Bone marrow (tissue), 2 donors: ENCODE results near the gene RBBP6.
A peak's percentile ranks its signal among the peaks of the same experiment; 100 is the strongest.
"Not testable (repeated sequence)": the region's sequence is repeated elsewhere in the genome, so short reads cannot be mapped to it uniquely, and the experiment has no call there.

Experiments
- DNase-seq, 2 donors: peaks; one replicate each; lab custom pipeline; 2025; lab: John Stamatoyannopoulos, UW

RBBP6 gene, protein sequence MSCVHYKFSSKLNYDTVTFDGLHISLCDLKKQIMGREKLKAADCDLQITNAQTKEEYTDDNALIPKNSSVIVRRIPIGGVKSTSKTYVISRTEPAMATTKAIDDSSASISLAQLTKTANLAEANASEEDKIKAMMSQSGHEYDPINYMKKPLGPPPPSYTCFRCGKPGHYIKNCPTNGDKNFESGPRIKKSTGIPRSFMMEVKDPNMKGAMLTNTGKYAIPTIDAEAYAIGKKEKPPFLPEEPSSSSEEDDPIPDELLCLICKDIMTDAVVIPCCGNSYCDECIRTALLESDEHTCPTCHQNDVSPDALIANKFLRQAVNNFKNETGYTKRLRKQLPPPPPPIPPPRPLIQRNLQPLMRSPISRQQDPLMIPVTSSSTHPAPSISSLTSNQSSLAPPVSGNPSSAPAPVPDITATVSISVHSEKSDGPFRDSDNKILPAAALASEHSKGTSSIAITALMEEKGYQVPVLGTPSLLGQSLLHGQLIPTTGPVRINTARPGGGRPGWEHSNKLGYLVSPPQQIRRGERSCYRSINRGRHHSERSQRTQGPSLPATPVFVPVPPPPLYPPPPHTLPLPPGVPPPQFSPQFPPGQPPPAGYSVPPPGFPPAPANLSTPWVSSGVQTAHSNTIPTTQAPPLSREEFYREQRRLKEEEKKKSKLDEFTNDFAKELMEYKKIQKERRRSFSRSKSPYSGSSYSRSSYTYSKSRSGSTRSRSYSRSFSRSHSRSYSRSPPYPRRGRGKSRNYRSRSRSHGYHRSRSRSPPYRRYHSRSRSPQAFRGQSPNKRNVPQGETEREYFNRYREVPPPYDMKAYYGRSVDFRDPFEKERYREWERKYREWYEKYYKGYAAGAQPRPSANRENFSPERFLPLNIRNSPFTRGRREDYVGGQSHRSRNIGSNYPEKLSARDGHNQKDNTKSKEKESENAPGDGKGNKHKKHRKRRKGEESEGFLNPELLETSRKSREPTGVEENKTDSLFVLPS (N-terminal part only)

DNA sequence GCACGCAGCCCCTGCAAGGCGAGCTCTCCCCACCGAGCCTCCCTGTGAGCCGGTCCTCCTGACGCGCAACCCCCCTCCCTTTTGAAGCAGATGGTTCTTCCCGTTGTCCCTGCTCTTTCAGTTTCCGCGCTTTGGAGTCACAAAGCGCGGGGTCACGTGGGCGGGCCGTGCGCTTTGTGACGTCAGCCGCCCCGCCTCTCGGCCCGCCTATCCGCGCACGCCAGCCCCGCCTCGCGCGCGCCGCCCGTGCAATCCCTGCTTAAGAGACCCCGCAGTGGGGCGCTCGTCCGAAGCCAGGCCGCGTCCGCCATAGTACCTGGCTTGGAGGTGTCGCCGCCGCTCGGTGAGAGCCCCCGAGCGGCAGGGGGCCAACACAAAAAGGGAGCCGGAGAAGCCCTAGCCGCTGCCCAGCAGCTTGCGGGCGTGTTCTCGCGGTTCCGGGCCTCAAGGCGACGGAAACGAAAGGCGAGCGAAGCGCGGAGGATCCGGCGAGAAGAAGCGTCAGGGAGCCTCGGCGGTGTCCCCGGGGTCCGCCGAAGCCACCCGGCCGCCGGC is at the start of gene RBBP6:
Gene RBBP6, plus strand, starts transcription at position 272 of the 555 bp plus-strand sequence. CDS start 1,061 bp downstream, outside the sequence.
- peak; percentile 84 to 91 for DNase-seq

DNA sequence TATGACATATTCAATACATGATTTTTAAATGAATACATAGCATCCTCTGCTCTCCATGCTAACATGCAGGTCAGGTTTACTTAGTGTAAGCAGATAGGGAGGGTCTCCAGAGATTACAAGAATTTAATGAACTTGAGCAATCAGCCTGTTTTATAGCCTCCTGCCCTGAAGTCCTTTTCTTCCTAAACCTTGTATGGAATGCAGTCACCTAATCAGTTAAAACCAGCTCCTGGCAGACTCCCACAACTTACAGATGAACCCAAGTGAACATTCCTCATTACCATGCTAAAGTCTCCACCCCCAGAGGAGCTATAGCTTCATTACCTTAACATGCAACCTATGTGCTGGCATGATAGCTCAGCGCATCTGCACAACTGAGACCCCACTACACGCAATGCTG is 48.5 kb upstream of the RBBP6 start:
- no peak for DNase-seq

- DNase-seq: no peak
Observed at GRCh38 chr16:24491731-24492130, 47.6 kb upstream of the RBBP6 start.

- no peak for DNase-seq
Observed at GRCh38 chr16:24493821-24494220, 45.5 kb upstream of the RBBP6 start.

- DNase-seq: not testable (repeated sequence)
Observed at GRCh38 chr16:24495207-24495606, 44.2 kb upstream of the RBBP6 start.

- no peak for DNase-seq
Observed at GRCh38 chr16:24497440-24497839, 41.9 kb upstream of the RBBP6 start.

DNA sequence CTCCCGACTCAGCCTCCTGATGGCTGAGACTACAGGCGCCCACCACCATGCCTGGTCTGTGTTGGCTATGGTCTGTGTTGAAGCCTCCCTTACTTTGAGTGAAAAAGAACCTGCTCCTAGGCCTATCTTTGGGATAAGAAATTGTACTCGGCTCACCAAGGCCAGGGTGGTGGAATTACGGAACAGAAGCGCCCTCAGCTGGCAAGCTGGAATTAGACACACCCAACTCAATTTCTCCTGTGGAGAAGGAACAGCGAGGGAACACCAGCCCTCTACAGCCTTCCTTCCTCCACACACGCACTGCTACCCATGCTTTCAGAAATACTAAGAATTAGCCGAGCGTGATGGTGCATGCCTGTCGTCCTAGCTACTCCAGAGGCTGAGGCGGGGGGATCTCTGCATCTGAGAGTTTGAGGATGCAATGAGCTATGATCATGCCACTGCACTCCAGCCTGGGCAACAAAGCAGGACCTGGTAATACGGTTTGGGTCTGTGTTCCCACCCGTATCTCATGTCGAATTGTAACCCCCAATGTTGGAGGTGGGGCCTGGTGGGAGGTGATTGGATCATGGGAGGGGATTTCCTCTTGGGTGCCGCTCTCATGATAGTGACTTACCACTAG is 40.1 kb upstream of the RBBP6 start:
- DNase-seq: no peak

DNA sequence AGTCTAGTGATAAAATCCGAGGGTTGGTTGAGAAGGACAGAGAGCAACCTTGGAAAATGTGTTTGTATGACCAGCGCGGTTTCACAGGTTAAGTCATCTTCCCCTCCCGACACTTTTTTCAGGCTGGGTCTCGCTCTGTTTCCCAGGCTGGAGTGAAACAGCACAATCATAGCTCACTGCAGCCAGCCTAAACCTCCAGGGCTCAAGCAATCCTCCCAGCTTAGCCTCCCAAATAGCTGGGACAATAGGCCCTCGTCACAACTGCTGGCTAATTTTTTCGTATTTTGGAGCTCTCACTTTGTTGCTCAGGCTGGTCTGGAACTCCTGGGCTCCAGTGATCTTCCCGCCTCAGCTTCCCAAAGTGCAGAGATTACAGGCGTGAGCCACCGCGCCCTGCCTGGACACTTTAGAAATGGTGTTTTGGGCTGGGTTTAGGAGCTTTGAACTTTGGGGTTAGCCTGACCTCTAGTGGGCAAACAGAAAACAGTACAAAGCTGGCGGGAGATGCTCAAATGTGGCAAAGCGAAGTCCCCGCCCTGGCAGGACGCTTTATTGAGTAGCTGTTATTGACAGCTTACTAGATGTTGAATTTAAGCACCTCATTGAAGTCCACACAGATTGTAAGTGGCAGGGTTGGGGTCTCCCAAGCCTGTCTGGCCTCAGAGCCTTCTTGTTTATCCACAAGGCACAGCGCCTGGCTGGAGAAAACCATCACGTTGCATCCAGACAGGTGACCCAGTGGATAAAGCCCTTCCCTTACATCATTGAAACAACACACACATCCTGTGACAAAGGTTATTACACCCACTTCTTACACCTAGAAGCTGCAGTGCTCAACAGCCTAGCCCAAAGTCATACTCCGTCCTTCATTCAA is 34.7 kb upstream of the RBBP6 start:
- DNase-seq: peak; percentile 18 to 49

GRCh38 chr16:24505959-24506358 is 33.4 kb upstream of the RBBP6 start:
- no peak for DNase-seq

DNA sequence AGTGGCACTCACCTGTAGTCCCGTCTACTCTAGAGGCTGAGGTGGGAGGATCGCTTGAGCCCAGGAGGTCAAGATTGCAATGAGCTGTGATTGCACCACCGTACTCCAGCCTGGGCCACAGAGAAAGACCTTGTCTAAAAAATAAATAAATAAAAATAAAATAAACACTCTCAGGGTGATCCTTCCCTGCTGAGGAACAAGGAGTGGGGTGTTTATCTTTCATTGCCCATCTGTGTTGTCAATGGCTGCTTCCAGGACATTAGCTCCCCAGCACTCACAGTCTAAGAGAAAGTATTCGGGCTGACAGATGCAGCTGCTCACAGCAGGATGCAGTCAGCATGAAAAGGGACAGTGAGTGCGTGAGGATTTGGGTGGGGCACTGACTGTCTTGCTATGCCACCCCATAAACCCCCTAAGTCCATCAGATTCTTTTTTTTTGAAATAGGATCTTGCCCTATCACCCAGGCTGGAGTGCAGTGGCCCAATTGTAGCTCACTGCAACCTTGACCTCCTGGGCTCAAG is 31.3 kb upstream of the RBBP6 start:
- no peak for DNase-seq

DNA sequence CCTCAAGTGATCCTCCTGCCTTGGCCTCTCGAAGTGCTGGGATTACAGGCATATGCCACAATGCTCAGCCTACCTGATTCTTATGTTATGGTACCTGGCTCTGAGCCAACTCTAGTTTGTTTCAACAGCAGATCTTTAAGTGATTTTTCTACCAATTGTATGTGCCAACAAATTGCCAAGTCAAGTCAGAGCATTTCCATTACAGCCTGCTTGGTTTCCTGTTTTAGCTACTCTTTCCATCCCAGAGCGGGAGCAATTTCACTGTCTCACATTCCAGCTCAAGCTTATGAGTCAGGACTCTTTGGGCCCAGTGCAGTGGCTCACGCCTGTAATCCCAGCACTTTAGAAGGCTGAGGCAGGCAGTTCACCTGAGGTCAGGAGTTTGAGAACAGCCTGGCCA is 30.8 kb upstream of the RBBP6 start:
- DNase-seq: no peak

DNA sequence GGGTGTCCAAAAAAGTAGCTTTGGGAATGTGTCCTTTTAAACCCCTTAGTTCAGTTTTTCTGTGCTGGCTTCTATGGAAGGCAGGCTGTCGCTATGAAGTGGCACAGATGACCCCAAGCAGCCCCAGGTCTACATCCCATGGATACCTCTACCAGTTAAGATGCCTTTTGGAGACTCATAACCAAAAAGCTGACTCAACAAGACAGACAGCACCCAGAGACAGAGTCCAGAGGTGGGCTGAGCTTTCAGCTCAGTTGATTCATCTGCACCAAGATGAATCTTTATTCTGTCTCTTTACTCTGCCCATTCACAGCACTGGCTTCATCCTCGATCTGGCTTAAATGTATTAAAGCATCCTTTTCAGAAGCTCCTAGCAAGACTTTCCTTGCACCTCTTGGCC is 29.8 kb upstream of the RBBP6 start:
- no peak for DNase-seq

GRCh38 chr16:24511174-24511573 is 28.2 kb upstream of the RBBP6 start:
- no peak for DNase-seq

DNA sequence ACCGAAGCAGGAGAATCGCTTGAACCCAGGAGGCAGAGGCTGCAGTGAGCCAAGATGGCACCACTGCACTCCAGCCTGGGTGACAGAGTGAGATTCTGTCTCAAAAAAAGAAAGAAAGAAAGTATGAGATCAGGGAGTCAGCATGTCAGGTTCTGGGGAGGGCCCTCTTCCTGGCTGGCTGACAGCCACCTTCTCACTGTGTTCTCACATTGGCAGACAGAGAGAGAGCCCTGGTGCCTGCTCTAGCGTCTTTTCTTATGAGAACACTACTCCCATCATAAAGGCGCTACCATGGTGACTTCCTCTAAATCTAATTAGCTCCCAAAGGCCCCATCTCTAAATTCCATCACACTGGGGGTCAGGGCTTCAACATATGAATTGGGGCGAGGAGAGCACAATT is 27.6 kb upstream of the RBBP6 start:
- no peak for DNase-seq

- DNase-seq: no peak
Observed at GRCh38 chr16:24514096-24514495, 25.3 kb upstream of the RBBP6 start.

GRCh38 chr16:24515186-24515585 is 24.2 kb upstream of the RBBP6 start:
- no peak for DNase-seq

DNA sequence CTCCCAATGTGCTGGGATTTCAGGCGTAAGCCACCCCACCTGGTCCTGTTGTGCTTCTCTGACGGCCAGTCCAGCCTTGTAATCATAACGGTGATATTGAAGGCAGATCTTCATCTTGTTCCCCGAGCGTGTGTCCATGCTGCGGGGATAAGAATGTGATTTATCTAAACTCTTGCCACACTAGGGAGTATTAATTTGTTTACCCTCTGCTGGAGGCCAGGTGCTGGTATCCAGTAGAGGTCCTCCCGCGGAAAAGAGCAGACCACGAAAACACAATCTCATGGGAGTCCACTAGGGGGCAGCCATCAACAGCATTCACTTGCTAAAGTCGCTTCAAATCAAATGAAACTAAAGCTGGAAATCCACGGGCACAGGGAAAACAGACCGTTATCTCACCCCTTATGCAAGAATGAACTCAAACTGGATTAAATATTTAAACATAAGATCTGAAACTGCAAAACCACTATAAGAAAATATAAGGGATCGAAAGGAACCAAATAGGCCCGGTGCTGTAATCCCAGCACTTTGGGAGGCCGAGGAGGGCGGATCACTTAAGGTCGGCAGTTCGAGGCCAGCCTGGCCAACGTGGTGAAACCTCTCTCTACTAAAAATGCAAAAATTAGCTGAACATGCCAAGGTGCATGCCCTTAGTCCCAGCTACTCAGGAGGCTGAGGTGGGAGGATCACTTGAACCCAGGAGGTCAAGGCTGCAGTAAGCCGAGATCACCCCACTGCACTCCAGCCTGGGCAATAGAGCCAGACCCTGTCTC is 22.3 kb upstream of the RBBP6 start:
- peak; percentile 31 to 82 for DNase-seq

- DNase-seq: no peak
Observed at GRCh38 chr16:24518498-24518897, 20.9 kb upstream of the RBBP6 start.

DNA sequence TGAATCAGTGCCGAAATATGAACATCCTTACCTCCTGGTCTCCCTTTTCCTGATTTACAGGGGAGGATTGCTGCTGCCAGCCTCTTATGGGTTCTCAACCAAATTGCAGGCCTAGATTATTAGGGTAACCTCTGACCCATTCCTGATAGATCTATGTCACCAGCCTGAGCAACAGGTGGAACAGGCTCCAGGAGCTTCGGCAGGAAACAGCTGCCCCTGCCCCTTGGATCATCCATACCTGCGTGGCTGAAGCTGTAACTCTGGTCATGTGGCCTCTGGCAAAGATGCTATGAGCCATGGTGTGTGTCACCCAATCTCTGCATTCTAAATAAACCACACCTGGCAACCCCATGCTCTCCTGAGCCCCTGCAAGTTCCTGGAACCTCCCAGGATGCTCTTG is 18.4 kb upstream of the RBBP6 start:
- DNase-seq: no peak

DNA sequence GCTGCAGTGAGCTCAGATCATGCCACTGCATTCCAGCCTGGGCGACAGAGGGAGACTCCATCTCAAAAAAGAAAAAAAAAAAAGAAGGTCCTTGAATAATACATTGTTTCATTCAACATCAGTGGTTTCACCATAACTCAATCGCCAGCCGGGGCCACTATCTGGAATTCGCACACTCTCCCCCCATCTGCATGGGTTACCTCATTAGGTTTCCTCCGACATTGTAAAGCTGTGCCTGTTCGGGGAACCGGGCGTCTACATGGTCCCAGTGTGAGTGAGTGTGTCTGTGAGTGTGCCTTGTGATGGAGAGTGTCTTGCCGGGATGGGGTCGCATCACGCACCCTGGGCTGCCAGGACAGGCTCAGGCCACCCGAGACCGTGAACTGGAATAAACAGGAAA is 16.6 kb upstream of the RBBP6 start:
- DNase-seq: no peak
